Measurements from ENCODE around the gene TMEM92.
"Not testable (repeated sequence)": the region's sequence is repeated elsewhere in the genome, so short reads cannot be mapped to it uniquely, and the experiment has no call there.

Gene TMEM92

DNA sequence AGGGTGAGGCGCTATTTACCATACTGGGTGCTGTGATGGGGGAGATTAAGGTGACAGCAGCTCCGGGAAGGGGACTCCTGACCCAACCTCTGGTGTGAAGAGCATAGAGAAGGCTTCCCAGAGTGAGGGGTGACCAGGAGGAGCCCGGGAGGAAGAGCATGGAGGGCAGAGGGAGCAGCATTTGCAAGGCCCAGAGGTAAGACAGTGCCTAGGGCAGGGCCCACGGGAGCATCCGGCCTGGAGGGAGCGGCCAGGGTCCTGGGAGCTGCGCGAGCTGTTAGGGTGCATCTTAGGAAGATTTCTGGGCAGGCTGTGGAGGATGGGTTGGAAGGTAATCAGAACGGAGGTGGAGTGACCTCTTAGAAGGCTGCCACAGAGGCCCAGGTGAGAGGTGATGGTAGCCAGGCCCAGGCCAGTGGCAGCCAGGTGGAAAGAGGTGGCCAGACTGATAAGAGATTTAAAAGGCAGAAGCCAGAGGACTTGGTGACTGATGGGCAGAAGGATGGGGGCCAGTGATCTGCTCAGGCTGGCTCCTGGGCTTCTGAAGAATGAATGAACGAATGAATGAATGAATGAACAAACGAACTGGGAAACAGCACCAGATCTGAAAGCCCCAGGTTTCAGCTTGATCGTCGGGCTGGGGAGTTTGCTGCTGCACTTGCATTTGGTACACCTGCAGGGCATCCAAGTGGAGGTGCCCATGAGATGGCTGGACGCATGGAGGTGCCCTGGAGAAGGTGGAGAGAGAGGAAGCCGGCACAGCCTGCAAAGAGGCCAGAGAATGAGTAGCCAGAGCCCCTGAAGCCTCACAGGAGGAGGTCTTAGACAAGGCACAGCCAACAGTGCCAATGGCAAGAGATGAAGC lies 13.0 kb upstream of the TMEM92 start:
- no peak for DNase-seq (ENCODE audit: low read depth in 2 of 3, low spot score in 2 of 3)

DNA sequence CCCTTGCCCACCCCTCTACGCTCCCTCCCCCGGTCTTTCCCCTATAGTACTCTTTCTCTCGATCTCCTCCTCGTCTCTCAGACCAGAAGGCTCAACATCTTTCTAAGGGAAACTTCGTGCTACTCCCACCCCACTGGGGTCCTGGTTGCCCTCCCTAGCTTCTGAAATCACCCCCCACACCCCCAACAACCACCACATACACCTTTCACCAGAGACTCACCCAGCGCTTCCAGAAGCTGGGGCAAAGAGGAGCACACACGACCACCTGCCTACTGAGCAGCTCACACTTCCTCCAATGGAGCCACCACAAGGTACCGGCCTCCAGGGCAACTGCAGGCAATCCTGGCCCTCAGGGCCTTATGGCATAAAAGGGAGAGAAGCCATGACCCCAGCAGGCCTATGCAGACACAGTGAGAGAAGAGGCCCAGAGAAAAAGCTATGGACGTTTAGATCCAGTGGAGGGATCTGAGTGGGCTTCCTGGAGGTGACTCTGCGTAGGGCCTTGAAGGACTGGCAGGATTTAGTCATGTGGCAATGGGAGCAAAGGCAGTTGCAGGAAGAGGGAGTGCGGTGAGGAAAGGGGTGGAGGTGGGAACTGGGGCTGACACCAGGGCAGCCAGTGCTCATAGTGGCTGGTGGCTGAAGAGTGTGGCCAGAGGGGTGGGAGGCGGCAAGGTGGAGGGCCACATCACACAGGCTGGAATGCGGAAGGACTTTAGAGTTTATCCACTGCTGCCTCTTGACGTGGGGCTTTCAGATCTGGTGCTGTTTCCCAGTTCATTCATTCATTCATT lies 12.1 kb upstream of the TMEM92 start:
- DNase-seq (ENCODE audit: low read depth in 2 of 3, low spot score in 2 of 3): no peak

DNA sequence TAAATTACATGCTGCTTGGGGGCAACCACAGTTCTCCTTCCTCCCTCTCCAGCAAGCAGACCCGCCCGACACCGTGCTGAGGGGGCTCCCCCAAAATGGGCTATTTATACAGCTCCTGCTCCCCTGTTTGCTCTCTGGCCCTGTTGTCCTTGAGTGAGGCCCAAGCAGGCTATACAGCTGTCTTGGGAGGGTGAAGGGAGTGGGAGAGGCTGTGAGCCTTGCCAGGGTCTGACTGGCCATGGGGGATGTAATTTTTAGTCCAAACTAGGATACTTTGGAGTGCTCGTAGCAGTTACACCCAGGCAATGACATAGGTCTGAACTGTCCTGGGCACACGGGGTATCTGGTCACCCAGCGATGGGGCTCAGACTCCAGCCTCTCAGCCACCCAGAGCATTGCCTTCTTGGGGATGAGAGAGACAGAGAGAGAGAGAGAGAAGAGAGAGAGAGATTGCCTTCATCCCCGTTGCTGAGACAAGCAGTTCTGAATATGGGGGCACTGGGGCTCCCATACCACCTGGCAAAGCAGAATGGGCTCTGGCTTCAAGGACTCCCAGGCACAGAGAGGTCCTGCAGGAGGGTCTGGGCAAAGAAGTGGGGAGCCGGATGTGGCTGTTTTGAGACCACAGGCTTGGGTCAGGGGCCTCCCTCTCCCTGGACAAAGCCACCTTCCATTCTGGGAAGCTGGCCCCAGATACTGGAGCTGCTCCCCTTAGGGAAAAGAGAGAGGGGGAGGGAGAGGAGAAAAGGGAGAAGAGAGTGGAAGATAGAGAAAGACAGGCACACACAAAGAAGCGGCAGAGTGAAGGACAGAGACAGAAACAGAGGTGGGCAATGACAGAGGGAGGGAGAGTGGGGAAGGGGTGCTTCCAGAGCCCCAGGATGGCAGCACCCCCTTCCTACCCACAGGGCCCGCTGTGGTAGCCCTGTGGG lies 10.7 kb upstream of the TMEM92 start:
- DNase-seq (ENCODE audit: low read depth in 2 of 3, low spot score in 2 of 3): no peak

DNA sequence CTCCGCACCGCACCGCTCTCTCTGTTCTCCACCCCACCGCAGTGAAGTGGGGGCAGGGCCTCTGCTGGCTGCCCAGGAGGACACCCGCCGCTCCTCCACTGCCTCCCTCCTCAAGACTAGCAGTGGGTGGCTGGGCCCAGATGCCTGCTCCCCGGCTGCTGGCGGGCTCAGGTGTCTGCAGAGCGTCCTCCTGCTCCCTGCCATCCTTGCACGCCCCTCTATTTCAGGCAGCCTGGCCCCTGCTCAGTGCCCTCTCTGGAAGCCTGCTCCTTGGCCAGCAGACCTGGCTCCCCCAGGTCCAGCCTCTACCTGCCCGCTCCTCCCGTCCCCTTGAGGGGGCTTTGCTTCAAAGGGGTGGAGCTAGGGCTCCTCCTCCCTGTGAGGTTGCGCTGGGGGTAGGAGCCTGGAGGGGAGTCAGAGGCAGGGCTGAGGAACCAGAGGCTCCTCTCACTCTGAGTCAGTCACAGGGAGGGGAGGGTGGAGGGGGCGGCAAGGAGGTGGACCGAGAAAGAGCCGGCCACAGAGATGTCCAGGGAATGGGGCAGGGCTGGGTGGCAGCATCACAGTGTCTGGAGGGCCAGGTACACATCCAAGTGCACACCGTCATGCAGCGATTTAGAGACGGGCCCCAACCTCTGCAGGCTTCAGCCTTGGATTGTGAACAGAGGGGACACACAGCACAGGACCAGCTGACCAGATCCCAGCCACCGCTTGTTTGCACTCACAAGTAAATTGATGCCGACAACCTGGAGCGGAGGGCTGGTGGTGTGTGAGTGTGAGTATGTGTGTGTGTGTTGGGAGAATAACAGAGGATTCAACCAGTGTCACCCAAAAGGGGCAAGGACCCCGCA lies 9.8 kb upstream of the TMEM92 start:
- no peak for DNase-seq (ENCODE audit: low read depth in 2 of 3, low spot score in 2 of 3)

DNA sequence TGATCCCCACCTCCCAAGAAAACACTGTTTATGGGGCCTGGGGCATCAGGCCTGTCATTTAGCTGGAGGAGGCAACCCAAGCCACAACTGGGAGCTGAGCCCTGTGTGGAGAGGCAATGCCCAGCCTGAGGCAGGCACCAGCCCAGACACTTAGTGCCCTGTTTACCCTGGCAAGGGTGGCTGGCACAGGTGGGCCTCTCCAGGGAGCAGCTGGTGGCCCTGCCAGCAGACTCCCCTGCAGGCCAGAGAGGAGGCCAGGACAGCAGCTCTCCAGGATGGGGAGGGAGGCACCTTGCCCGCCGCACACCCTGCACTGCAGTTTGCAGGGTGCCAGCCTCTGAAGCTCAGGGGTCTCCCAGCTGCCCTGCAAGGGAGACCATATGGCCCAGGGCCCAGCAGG lies 9.1 kb upstream of the TMEM92 start:
- no peak for DNase-seq (ENCODE audit: low read depth in 2 of 3, low spot score in 2 of 3)

DNA sequence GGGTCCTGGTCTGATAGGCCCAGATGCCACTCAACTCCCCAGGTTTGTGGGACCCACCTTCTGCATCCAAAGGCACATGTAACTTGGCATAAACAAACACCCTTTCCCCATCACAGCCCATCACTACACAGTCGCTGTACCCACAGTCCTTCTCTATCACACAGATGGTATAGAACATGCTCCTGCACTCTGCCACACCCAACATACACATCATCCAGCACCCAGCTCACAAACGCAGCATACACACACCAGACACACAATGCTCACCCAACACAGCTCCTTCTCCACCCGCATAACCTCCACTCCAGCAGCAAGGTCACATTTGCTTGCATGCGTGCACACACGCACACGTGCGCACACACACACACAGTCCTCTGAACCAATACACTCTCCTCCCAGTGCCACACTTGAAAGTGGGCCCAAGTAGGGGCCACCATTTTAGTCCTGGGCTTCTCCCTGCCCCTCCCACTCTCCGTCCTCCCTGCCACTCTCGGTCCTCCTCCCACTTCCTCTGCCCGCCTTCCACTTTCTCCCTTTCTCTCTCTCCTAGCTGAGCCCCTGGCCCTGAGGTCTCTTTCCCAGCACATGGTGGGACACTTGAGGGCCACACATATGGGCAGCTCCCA lies 8.5 kb upstream of the TMEM92 start:
- DNase-seq (ENCODE audit: low read depth in 2 of 3, low spot score in 2 of 3): no peak

DNA sequence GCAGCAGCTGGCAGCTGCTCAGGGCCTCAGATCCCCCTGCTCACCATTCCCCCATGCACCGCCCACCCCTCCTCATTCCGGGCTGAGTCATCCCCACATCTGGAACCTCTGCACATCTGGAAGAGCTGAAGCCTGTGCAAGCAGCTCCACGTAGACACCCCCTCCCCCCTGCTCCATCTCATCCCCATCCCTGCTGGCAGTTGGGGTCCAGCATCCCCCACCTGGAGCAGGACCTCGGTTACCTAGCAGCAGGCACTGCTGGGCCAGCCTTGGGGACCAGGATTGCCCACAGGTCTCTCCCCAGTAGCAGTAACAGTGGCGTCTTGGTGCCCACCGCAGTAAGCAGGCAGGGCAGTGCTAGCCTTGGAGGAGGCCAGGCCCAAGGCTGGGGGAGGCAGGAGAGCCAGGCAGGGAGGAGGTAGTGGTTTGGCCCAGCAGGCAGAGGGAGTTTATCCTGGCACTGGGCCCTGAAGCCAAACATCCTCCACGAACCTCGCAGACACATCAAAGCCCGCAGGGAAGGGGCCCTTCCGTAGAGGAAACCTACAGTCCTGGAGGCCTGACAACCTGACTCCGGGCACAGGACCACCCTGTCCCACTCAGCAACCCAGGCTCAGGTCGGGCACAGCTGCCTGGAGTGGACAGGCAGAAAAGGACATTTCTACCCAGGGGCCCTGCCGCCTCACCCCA lies 7.7 kb upstream of the TMEM92 start:
- DNase-seq (ENCODE audit: low read depth in 2 of 3, low spot score in 2 of 3): no peak

DNA sequence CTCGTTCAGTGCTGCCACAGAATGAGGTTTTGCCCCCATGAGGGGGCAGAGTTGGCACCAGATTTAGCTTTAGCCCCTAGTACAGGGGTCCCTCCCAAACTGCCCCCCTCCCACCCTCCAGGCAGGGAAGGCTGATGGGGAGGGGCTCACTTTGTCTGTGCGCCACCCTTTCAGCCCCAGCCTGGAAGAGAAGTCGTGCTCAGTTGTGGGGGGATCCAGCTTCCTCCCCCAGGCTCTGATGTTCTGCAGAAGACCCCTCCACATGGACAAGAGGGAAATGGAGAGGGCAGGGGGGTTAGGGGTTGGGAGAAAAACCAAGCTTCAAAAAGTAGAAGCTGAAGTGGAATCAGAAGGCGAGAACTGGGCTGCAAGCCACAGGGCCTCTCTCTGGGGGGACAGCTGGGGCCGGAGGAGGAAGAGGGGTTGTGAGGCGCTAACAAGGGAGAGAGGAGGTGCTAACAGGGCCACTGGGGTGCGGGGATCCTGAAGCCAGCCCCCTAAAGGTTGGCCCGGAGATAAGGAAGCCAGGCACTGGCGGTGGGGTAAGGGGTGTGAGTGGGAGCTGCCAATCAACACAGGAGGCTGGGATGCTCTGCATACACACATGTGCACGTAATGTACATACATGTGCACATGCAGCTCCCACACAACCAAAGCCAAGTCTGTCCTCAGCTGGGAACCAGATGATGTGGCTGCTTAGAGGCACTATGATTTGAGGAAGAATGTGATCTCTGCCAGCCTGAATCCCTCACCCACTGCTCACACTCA lies 7.0 kb upstream of the TMEM92 start:
- DNase-seq (ENCODE audit: low read depth in 2 of 3, low spot score in 2 of 3): no peak

DNA sequence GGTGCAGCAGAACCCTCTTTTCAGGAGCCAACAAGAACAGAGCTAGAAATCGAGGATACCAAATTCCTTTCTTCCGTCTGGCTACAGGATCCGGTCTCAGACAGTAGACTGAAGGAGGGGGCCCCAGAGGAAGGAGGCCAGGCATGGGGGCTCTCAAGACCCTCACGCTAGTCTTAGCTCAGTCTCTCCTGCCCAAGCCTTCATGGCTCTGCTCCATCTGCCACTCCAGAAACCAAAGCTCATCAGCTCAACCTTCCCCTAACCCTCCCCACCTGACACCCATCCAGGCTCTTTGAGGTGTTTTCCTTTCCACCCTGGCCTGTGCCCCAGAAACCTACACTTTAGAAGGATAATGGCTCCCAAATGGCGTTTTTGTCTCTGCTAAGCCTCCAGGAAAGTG lies 6.2 kb upstream of the TMEM92 start:
- no peak for DNase-seq (ENCODE audit: low read depth in 2 of 3, low spot score in 2 of 3)

DNA sequence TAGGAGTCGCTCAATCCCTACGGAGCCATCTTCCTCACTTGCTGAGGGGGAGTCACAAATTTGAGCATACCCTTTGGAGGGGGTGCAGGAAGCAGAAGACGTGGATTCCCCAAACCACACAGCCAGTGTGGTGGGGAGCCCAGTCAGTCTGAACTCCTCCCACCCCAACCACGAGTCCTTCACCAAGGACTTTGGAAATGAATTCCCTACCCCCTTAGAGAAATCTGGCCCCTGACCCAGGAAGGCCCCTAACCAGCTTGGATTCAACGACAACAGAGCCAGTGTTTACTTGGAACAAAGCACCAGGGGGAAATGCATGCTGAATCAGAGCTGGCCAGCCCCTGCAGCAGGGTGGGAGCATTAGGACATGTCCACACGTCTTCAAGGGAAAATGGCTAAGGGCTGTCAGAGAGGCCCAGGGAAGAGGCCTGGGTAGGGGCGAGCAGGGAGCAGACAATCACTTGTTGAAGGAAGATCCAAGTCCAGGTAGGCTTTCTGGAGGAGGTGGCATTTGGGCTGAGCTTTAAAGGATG lies 5.5 kb upstream of the TMEM92 start:
- DNase-seq (ENCODE audit: low read depth in 2 of 3, low spot score in 2 of 3): no peak

DNA sequence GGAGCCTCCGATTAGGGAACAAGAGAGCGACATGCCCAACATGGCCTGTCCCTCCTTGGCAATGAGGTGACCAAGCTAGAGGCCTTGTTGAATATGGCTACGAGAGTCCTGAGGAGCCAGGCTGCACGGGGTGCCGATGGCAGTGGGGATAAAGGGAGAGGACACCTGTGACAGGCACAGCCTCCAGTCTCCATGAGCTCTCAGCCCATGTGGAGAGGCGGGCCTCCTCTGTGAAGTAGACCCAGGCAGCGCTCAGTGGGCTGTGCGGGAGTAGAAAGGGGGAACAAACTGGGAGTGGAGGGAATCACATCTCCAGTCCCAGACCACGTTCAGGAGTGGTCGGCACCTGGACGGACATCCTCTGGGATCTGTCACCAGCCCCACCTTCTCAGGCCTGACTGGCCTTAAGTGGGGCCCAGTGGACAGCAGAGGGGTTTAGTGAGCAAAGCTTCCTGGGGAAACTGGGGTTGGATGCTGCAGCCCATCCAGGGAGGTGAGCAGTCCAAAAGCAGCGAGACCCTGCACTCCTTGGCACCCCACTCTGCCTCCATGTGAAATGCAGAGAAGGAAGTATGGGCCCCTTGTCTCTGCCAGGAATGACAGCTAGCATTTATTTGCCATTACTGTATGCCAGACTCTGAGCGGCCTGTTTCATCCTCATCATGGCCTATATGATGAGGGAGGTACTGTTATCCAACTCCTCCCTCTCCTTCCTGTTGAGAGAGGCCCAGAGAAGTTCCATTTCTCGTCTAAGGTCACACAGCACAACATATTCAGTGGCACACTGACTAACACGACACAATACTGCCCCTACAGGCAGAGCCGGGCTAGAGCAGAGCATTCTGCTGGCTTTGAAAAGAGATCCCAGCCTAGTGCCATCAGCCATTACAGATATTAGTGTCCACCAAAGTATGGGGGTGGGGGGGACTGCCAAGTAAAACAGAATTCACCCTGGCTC lies 4.5 kb upstream of the TMEM92 start:
- DNase-seq (ENCODE audit: low read depth in 2 of 3, low spot score in 2 of 3): peak in 1 of 3 experiments; percentile 28

DNA sequence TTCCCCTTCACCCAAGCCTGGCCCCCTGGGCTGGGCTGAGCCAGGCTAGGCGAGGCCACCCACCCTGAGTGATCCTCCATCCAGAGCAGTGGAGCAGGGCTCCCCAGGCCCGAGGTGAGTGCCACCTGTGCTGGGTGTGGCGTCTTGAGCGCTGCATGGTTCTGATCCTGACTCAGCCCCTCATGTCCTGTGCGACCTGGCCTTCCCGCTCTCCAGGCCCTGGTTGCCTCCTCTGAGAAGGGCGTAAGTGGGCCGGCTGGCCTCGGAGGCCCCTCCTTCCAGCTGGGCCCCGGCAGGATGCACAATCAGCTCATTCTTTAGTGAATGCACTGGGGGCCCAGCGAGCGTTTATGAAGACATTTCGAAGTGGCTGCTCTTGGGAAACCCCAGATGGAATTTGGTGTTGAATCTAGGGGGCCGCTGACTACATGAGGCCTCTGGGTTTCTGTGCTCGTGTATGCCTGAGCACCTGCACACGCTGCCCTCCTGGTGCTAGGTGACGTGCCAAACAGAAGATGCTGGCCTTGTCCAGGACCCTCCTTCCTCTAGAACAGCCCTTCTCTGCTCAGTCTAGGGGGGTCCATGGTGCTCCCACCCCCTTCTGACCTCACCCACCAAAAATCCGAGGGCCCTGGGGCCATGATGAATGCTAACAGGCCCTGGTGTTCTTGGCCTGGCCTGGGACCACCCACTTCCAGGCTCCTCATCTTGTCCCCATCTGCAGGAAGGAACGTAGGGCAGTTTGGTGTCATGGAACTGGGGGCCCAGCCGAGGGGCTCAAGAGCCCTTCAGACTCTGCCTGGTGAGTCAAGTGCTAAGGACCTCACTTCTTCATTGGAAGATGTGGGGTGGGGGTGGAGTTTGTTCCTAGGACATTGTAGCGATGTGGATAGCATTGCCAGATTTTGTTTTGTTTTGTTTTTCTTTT lies 3.6 kb upstream of the TMEM92 start:
- DNase-seq (ENCODE audit: low read depth in 2 of 3, low spot score in 2 of 3): no peak

DNA sequence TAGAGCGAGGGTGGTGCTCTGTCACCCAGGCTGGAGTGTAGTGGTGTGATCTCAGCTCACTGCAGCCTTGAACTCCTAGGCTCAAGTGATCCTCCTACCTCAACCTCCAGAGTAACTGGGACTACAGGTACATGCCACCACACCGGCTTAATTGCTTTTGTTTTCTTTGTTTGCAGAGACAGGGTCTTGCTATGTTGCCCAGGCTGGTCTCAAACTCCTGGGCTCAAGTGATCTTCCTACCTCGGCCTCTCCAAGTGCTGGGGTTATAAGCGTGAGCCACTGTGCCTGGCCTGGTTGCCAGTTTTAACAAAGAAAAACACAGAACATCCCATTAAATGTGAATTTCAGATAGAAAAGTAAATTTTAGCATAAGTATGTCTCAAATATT lies 2.9 kb upstream of the TMEM92 start:
- DNase-seq (ENCODE audit: low read depth in 2 of 3, low spot score in 2 of 3): not testable (repeated sequence)

DNA sequence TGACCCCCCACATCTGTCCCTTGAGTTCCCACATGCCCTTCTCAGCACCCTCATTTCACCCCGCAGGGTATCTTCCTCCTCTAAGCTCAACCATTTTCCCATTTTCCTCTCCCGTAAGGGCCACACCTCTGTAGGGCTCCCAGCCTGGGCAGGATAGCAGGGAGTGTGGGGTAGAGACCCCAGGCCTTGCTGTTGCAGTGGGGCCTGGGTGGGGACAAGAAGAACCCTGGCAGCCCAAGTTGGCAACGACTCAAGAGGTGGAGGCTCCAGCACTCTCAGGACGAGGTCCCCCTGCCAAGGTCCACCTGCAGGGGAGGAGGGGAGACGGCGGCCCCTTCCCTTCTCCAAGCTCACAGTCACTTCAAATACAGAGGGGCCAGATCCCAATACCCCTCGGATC lies 2.0 kb upstream of the TMEM92 start:
- DNase-seq (ENCODE audit: low read depth in 2 of 3, low spot score in 2 of 3): no peak

DNA sequence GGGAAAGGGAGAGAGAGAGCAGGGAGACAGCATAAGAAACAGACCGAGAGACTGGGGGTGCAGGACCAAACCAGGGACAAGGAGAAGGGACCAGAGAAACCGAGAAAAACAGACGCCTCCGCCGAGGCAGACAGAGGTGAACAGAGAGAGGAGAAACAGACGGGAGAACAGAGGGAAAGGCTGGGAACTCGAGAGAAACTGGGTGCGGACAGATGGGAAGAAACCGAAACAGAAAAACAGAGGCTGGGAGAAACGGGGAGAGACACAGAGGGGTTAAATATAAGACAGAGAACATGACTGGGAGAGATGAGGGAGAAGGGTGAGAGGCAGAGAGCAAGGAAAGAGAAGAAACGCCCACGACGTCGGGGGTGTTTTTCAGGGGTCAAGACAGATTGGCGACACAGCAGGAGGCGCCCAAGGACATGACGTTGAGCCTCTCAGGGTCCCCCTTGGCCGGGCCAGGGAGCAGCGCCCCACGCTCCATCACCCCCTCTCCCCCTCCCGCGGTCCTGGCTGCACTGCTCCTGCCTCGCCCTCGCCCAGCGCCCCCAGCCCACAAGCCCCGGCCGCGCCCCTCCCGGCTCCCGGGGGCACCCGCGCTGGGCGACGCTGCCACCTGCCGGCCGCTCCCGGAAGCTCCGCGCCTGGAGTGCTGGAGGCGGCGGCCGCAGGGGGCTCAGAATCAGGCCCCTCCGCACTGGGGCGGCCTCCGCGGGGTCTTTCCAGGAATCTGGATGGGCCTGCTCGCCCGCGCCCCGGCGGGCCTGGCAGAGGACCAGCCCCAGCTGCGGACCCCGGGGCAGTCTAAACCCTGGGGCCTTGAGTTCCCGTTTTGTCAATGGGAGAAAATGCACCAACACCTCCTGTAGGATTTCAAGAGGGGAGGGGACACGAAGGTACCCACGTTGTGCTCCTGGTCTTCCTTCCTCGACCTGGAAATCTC lies 1.3 kb upstream of the TMEM92 start:
- peak in 2 of 3 experiments; percentile 36 to 45 for DNase-seq (ENCODE audit: low read depth in 2 of 3, low spot score in 2 of 3)
